Lower leg skin (tissue), 3 donors: ENCODE results near the gene THRA.

Experiments used
- POLR2A ChIP-seq, 2 donors: fragments of 450-650 bp; IDR thresholded peaks; one replicate each; pipeline ENCODE4 v1.6.1; 2016 to 2017; ENCODE audit warnings: antibody characterized with exemption in 2 of 2, mild to moderate bottlenecking in 1 of 2, moderate library complexity in 1 of 2
- TF ChIP-seq, protein P1 (sequence below), 3 donors: fragments of 450-650 bp; IDR thresholded peaks; one replicate each; pipeline ENCODE4 v1.5.1; 2016; ENCODE audit warnings: antibody characterized with exemption in 3 of 3, mild to moderate bottlenecking in 3 of 3, moderate library complexity in 2 of 3

GRCh38 chr17:40087903-40088718 is 25.3 kb downstream of the THRA start:
- TF ChIP-seq, protein P1, sequence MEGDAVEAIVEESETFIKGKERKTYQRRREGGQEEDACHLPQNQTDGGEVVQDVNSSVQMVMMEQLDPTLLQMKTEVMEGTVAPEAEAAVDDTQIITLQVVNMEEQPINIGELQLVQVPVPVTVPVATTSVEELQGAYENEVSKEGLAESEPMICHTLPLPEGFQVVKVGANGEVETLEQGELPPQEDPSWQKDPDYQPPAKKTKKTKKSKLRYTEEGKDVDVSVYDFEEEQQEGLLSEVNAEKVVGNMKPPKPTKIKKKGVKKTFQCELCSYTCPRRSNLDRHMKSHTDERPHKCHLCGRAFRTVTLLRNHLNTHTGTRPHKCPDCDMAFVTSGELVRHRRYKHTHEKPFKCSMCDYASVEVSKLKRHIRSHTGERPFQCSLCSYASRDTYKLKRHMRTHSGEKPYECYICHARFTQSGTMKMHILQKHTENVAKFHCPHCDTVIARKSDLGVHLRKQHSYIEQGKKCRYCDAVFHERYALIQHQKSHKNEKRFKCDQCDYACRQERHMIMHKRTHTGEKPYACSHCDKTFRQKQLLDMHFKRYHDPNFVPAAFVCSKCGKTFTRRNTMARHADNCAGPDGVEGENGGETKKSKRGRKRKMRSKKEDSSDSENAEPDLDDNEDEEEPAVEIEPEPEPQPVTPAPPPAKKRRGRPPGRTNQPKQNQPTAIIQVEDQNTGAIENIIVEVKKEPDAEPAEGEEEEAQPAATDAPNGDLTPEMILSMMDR (IDR thresholded peaks at IDR 0.05) = no peak
- no peak for TF ChIP-seq POLR2A (IDR thresholded peaks at IDR 0.05)
